RWPE2 (cell line): ENCODE results near the gene MAN2B1.
"Not testable (repeated sequence)": the region's sequence is repeated elsewhere in the genome, so short reads cannot be mapped to it uniquely, and the experiment has no call there.

Source experiments
- ATAC-seq: fragments of 200-7000 bp; cut with Tn5 transposase; 3 replicates; pipeline ENCODE4 v1.9.1; 2021; ENCODE audit warnings: low read depth
- DNase-seq: peaks from one replicate; pipeline ENCODE4 v3.0.0-alpha.2; 2020; ENCODE audit warnings: low spot score
- H3K27ac ChIP-seq: fragments of 450-650 bp; 2 replicates; pipeline ENCODE4 v1.5.1; 2017; ENCODE audit warnings: mild to moderate bottlenecking; ENCODE audit not compliant: poor library complexity, severe bottlenecking
- H3K27me3 ChIP-seq: fragments of 250-450 bp; sonication (Bioruptor Pico); 2 replicates; pipeline ENCODE4 v1.5.1; 2021; ENCODE audit warnings: mild to moderate bottlenecking, moderate library complexity; ENCODE audit not compliant: insufficient read depth, poor library complexity, severe bottlenecking
- H3K36me3 ChIP-seq: fragments of 250-450 bp; sonication (Bioruptor Pico); 2 replicates; pipeline ENCODE4 v1.5.1; 2020; ENCODE audit warnings: low read depth, mild to moderate bottlenecking, moderate library complexity
- H3K4me1 ChIP-seq: fragments of 250-450 bp; sonication (Bioruptor Pico); 2 replicates; pipeline ENCODE4 v1.5.1; 2021; ENCODE audit warnings: mild to moderate bottlenecking, moderate library complexity; ENCODE audit not compliant: insufficient read depth, poor library complexity, severe bottlenecking
- H3K4me3 ChIP-seq: fragments of 250-450 bp; sonication (Bioruptor Pico); 2 replicates; pipeline ENCODE4 v1.5.1; 2021; ENCODE audit warnings: mild to moderate bottlenecking, moderate library complexity; ENCODE audit not compliant: severe bottlenecking
- H3K9me3 ChIP-seq: fragments of 250-450 bp; sonication (Bioruptor Pico); 2 replicates; pipeline ENCODE4 v1.5.1; 2021; ENCODE audit warnings: mild to moderate bottlenecking, moderate library complexity; ENCODE audit not compliant: severe bottlenecking
- CTCF ChIP-seq: fragments of 450-650 bp; IDR thresholded peaks from one replicate; pipeline ENCODE4 v1.5.1; 2017; ENCODE audit warnings: mild to moderate bottlenecking, moderate library complexity; ENCODE audit not compliant: poor library complexity, severe bottlenecking

The MAN2B1 gene

GRCh38 chr19:12628040-12629022, 38.2 kb downstream of the MAN2B1 start:
- H3K9me3 ChIP-seq: peaks cover 19% of the 10 kb centered on the region
- no peaks in the 10 kb centered on the region for H3K27me3 ChIP-seq
- ATAC-seq (no peak), DNase-seq (no peak)
- TF ChIP-seq CTCF: no peak
- peaks cover 73% of the 10 kb centered on the region for H3K36me3 ChIP-seq
- H3K27ac ChIP-seq: no peak overlapping the region
- no peak overlapping the region for H3K4me3 ChIP-seq
- H3K4me1 ChIP-seq: no peaks in the 10 kb centered on the region

GRCh38 chr19:12626958-12627357, 39.6 kb downstream of the MAN2B1 start:
- DNase-seq: no peak
- H3K9me3 ChIP-seq: peaks cover 21% of the 10 kb centered on the region

DNA sequence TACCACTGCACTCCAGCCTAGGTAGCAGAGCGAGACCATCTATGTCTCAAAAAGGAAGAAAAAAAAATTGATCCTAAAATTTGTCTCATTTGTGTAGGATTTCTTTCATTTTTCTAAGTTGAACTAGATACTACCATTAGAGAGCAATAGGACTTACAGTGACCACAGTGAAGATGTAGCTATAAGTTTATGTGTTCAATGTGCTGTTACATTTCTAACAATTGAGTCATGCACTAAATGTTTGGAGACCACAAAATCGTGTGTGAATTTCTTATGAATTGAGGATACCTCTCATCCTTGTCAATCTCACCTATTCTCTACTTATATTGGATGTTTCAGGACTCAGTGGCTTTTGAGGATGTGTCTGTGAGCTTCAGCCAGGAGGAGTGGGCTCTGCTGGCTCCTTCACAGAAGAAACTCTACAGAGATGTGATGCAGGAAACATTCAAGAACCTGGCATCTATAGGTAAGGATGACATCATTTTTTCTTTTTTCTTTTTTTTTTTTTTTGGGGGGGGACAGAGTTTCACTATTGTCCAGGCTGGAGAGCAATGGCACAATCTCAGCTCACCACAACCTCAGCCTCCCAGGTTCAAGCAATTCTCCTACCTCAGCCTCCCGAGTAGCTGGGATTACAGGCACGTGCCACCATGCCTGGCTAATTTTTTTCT, 43.0 kb downstream of the MAN2B1 start:
- no peak for ATAC-seq
- H3K36me3 ChIP-seq: peaks cover 69% of the 10 kb centered on the region
- no peaks in the 10 kb centered on the region for H3K27me3 ChIP-seq
- no peak overlapping the region for H3K27ac ChIP-seq
- no peak overlapping the region for H3K4me3 ChIP-seq
- no peaks in the 10 kb centered on the region for H3K4me1 ChIP-seq
- peaks cover 17% of the 10 kb centered on the region for H3K9me3 ChIP-seq
- DNase-seq: no peak
- no peak for TF ChIP-seq CTCF

More at GRCh38 chr19:12626958-12627357, 39.6 kb downstream of the MAN2B1 start:
- Histone ChIP-seq H3K4me1 (no peaks in the 10 kb centered on the region), H3K36me3 (peaks cover 78% of the 10 kb centered on the region), H3K4me3 (no peak overlapping the region), H3K27me3 (no peaks in the 10 kb centered on the region), H3K27ac (no peak overlapping the region)
- ATAC-seq: no peak
- no peak for TF ChIP-seq CTCF

DNA sequence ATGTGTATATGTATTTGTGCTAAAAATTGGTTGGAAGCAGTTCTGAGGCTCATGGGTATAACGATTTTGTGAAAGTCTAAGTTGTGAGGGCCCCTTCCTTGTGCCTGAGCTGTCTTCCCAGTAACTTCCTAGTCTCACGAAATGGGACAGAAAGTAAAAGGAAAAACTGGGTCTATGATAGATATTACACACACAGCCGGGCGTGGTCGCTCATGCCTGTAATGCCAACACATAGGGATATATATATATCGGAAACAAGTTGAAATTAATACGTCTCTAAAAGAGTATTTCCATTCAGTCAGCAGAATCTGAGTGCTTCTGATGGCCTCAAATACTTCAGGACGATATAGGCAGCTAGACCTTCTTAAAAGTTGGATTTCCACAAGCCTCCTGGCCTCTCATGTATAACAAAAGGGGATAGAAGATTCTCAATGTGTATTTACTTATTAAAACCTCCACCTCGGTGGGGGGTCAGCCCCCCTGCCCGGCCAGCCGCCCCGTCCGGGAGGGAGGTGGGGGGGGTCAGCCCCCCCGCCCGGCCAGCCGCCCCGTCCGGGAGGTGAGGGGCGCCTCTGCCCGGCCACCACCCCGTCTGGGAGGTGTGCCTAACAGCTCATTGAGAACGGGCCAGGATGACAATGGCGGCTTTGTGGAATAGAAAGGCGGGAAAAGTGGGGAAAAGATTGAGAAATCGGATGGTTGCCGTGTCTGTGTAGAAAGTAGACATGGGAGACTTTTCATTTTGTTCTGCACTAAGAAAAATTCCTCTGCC, 45.1 kb downstream of the MAN2B1 start:
- not testable (repeated sequence) for ATAC-seq, H3K27me3 ChIP-seq, DNase-seq, H3K4me1 ChIP-seq, H3K4me3 ChIP-seq, H3K27ac ChIP-seq, H3K9me3 ChIP-seq
- peaks cover 60% of the 10 kb centered on the region for H3K36me3 ChIP-seq

DNA sequence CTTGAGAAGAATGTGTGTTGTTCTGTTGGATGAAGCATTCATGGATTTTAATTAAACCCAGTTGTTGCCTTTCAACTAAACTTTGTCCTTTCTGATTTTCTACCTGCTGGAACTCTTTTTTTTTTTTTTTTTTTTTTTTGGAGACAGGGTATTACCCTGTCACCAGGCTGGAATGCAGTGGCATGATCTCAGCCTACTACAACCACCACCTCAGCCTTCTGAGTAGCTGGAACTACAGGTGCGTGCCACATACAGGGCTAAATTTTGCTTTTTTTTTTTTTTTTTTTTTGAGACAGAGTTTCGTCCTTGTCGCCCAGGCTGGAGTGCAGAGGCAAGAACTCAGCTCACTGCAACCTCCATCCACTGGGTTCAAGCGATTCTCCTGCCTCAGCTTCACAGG, 48.9 kb downstream of the MAN2B1 start:
- Histone ChIP-seq H3K4me3 (no peak overlapping the region), H3K27ac (no peak overlapping the region), H3K9me3 (no peaks in the 10 kb centered on the region), H3K36me3 (peaks cover 56% of the 10 kb centered on the region), H3K4me1 (no peaks in the 10 kb centered on the region), H3K27me3 (no peaks in the 10 kb centered on the region)
- no peak for DNase-seq
- ATAC-seq: no peak
- no peak for TF ChIP-seq CTCF
